SK-N-MC (cell line): ENCODE results near the gene SLCO1B1.

Experiments used
- EZH2 ChIP-seq: fragments of 200-600 bp; sonication (generic); IDR thresholded peaks from one replicate; pipeline ENCODE4 v1.6.1; 2017; ENCODE audit warnings: antibody characterized with exemption
- FOXP2 ChIP-seq: optimal IDR thresholded peaks from 2 replicates; pipeline ENCODE3; 2011; ENCODE audit warnings: mild to moderate bottlenecking, moderate library complexity; ENCODE audit not compliant: insufficient read depth; ENCODE audit errors: extremely low read length, control extremely low read depth
- POLR2AphosphoS5 ChIP-seq: IDR thresholded peaks from 2 replicates; pipeline ENCODE4 v1.6.1; 2012; ENCODE audit warnings: mild to moderate bottlenecking, low read depth, low read length, borderline replicate concordance

DNA sequence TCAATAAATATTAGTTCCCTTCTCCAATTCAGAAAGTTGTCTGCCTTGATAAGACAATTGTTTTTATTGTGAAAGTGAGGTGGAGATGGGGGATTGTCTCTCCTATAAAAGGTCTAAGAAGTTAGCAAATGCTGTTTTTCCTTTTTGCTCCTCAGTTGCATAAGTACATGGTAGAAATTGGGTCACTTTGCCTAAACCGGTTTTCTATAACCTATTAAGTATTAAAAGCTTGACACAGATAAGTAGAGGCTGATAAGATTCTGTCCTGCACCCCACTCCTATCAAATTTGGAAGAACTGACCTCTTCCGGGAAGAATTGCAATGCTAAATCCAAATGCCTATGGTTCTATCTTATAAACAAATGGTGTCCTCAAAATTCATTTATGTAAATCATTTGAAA, 7.0 kb downstream of the SLCO1B1 start:
- TF ChIP-seq EZH2, result no peak
- no peak for TF ChIP-seq POLR2AphosphoS5
- no peak for TF ChIP-seq FOXP2
